GM19324 (cell line): Measurements from ENCODE around the gene CBARP.

Experiments
- ATAC-seq: cut with Tn5 transposase; IDR thresholded peaks from one replicate; pipeline ENCODE4 v1.9.1; 2021; ENCODE audit warnings: mild to moderate bottlenecking, moderate library complexity; ENCODE audit not compliant: unreplicated experiment, low FRiP score

Gene CBARP

GRCh38 chr19:1237754-1238368 lies at the start of gene CBARP:
CBARP (minus strand) TSS chr19:1238005; CDS start chr19:1236100, 1,905 bp downstream.
- no peak for ATAC-seq

- ATAC-seq = no peak
Measured at GRCh38 chr19:1286487-1287353, 48.9 kb upstream of the CBARP start.

GRCh38 chr19:1285737-1286360 lies 48.0 kb upstream of the CBARP start, which contains the start of gene EFNA2:
EFNA2 (plus strand) TSS chr19:1285873; CDS start chr19:1286169, 296 bp downstream.
- no peak for ATAC-seq

- no peak for ATAC-seq
Measured at GRCh38 chr19:1284979-1285736, 47.4 kb upstream of the CBARP start.

- ATAC-seq = no peak
Measured at GRCh38 chr19:1284293-1284978, 46.6 kb upstream of the CBARP start.

- no peak for ATAC-seq
Measured at GRCh38 chr19:1283917-1284292, 46.1 kb upstream of the CBARP start.

- no peak for ATAC-seq
Measured at GRCh38 chr19:1283207-1283916, 45.6 kb upstream of the CBARP start.

GRCh38 chr19:1282588-1283206 lies 44.9 kb upstream of the CBARP start:
- ATAC-seq = no peak

- no peak for ATAC-seq
Measured at GRCh38 chr19:1281569-1282287, 43.9 kb upstream of the CBARP start.

GRCh38 chr19:1280636-1281568 lies 43.1 kb upstream of the CBARP start:
- no peak for ATAC-seq

- no peak for ATAC-seq
Measured at GRCh38 chr19:1279782-1280341, 42.1 kb upstream of the CBARP start.

GRCh38 chr19:1278713-1279660 lies 41.2 kb upstream of the CBARP start:
- ATAC-seq = no peak

GRCh38 chr19:1278074-1278473 lies 40.3 kb upstream of the CBARP start:
- ATAC-seq = no peak

- no peak for ATAC-seq
Measured at GRCh38 chr19:1277061-1277460, 39.3 kb upstream of the CBARP start.

- no peak for ATAC-seq
Measured at GRCh38 chr19:1276628-1277022, 38.8 kb upstream of the CBARP start.
